Liver (tissue), 9 donors: ENCODE data around the gene EEFSEC. TPM values are rescaled to one million over a fixed set of nuclear protein-coding genes. Genes with fewer than 3 reads are reported as not detected.

Source experiments
- DNase-seq: peaks from one replicate; pipeline ENCODE4 v3.0.0-alpha.2; 2017; ENCODE audit warnings: low spot score
- H3K27ac ChIP-seq, 2 donors: one replicate each; pipeline ENCODE4 v1.7.0; 2013; ENCODE audit warnings: inconsistent platforms in 2 of 2, low read length in 2 of 2, control low read depth in 1 of 2, low read depth in 1 of 2, mild to moderate bottlenecking in 1 of 2
- H3K27me3 ChIP-seq, 4 donors: one replicate each; pipeline versions ENCODE4 v1.6.1 to v1.7.0; 2013; ENCODE audit warnings: low read length in 3 of 4, inconsistent platforms in 1 of 4, mild to moderate bottlenecking in 1 of 4, moderate library complexity in 1 of 4; ENCODE audit not compliant: control insufficient read depth in 4 of 4, insufficient read depth in 4 of 4
- H3K36me3 ChIP-seq, 4 donors: one replicate each; pipeline versions ENCODE4 v1.6.1 to v1.7.0; 2013; ENCODE audit warnings: low read length in 3 of 4, mild to moderate bottlenecking in 3 of 4, low read depth in 1 of 4, moderate library complexity in 1 of 4; ENCODE audit not compliant: control insufficient read depth in 4 of 4, insufficient read depth in 3 of 4
- H3K4me1 ChIP-seq, 4 donors: one replicate each; pipeline versions ENCODE4 v1.6.1 to v1.7.0; 2013; ENCODE audit warnings: low read length in 3 of 4, mild to moderate bottlenecking in 3 of 4, moderate library complexity in 1 of 4; ENCODE audit not compliant: control insufficient read depth in 4 of 4, insufficient read depth in 4 of 4
- H3K4me3 ChIP-seq, 3 donors: one replicate each; pipeline versions ENCODE4 v1.6.1 to v1.7.0; 2013; ENCODE audit warnings: low read length in 3 of 3, control low read depth in 1 of 3, low read depth in 1 of 3, mild to moderate bottlenecking in 1 of 3
- H3K9ac ChIP-seq, 2 donors: one replicate each; pipeline ENCODE4 v1.7.0; 2013; ENCODE audit warnings: low read length in 2 of 2, mild to moderate bottlenecking in 2 of 2, moderate library complexity in 2 of 2, control low read depth in 1 of 2, low read depth in 1 of 2
- H3K9me3 ChIP-seq, 4 donors: one replicate each; pipeline versions ENCODE4 v1.6.1 to v1.7.0; 2013; ENCODE audit warnings: low read length in 3 of 4; ENCODE audit not compliant: control insufficient read depth in 4 of 4
- EGR1 ChIP-seq, 2 donors: IDR thresholded peaks; 2 replicates each; pipeline ENCODE4 v1.6.1; 2016 to 2018; ENCODE audit warnings: antibody characterized with exemption in 2 of 2, low read depth in 2 of 2
- FOXA1 ChIP-seq: IDR thresholded peaks from 2 replicates; pipeline ENCODE4 v1.6.1; 2016; ENCODE audit warnings: antibody characterized with exemption
- GABPA ChIP-seq, 2 donors: IDR thresholded peaks in 1 of 2; conservative IDR thresholded peaks in 1 of 2; 2 replicates each; pipeline ENCODE4 v1.6.1; 2016; ENCODE audit warnings: antibody characterized with exemption in 2 of 2, mild to moderate bottlenecking in 1 of 2, moderate library complexity in 1 of 2
- HNF4A ChIP-seq, 2 donors: conservative IDR thresholded peaks; 2 replicates each; pipeline ENCODE4 v1.6.1; 2016; ENCODE audit warnings: antibody characterized with exemption in 2 of 2, mild to moderate bottlenecking in 2 of 2
- HNF4G ChIP-seq: IDR thresholded peaks from 2 replicates; pipeline ENCODE4 v1.6.1; 2016; ENCODE audit warnings: antibody characterized with exemption
- RAD21 ChIP-seq, 2 donors: IDR thresholded peaks; 2 replicates each; pipeline ENCODE4 v1.6.1; 2016; ENCODE audit warnings: antibody characterized with exemption in 2 of 2, mild to moderate bottlenecking in 2 of 2
- RXRA ChIP-seq, 2 donors: IDR thresholded peaks; 2 replicates each; pipeline ENCODE4 v1.6.1; 2017 to 2018; ENCODE audit warnings: antibody characterized with exemption in 2 of 2, mild to moderate bottlenecking in 1 of 2
- SP1 ChIP-seq: IDR thresholded peaks from 2 replicates; pipeline ENCODE4 v1.6.1; 2018; ENCODE audit warnings: antibody characterized with exemption, mild to moderate bottlenecking
- TAF1 ChIP-seq: conservative IDR thresholded peaks from 2 replicates; pipeline ENCODE4 v1.6.1; 2016; ENCODE audit warnings: antibody characterized with exemption, mild to moderate bottlenecking
- YY1 ChIP-seq: IDR thresholded peaks from 2 replicates; pipeline ENCODE4 v1.6.1; 2016; ENCODE audit warnings: antibody characterized with exemption, mild to moderate bottlenecking
- WGBS: extraction: QIAGEN DNeasy Blood & Tissue Kit; methylation state at CpG from one replicate; pipeline ENCODE4 v1.1.7; 2013; 5-methylcytosine and 5-hydroxymethylcytosine counted together
- polyA plus RNA-seq, 2 donors: library from polyadenylated mRNA; stranded (reverse) in 1 of 2; unstranded in 1 of 2; fragments of 200-250 nt in 1 of 2; fragments of >200 nt in 1 of 2; fragmentation: Nextera tagmentation in 1 of 2; extraction: Ambion mirVana in 1 of 2; gene quantifications; one replicate each; pipeline versions ENCODE4 v1.2.1 to v1.2.3, GENCODE V29; 2013 to 2015
- total RNA-seq, 2 donors: library from RNA; depleted of rRNA; stranded (reverse); fragments of >200 nt; gene quantifications; one replicate each; pipeline ENCODE4 v1.2.3, GENCODE V29; 2014
- TF ChIP-seq, protein P1 (sequence below): IDR thresholded peaks from 2 replicates; pipeline ENCODE4 v1.6.1; 2016; ENCODE audit warnings: antibody characterized with exemption
- TF ChIP-seq, protein P2 (sequence below): IDR thresholded peaks from 2 replicates; pipeline ENCODE4 v1.6.1; 2016; ENCODE audit warnings: antibody characterized with exemption
- TF ChIP-seq, protein P3 (sequence below): fragments of 150-350 bp; IDR thresholded peaks from 2 replicates; pipeline ENCODE4 v1.5.1; 2017; ENCODE audit warnings: improper control_type of control experiment, low read depth, low read length; ENCODE audit not compliant: missing input control
- TF ChIP-seq, protein P4 (sequence below): IDR thresholded peaks from 2 replicates; pipeline ENCODE4 v1.6.1; 2016; ENCODE audit warnings: antibody characterized with exemption, mild to moderate bottlenecking
- donor health status: healthy.
- donor health status: healthy.
- donor health status: healthy.
- donor health status: healthy.
- donor health status: healthy.

The EEFSEC gene
- total and polyA plus RNA-seq, 4 donors, result 8.4 to 13.1 (median 10.7) TPM

DNA sequence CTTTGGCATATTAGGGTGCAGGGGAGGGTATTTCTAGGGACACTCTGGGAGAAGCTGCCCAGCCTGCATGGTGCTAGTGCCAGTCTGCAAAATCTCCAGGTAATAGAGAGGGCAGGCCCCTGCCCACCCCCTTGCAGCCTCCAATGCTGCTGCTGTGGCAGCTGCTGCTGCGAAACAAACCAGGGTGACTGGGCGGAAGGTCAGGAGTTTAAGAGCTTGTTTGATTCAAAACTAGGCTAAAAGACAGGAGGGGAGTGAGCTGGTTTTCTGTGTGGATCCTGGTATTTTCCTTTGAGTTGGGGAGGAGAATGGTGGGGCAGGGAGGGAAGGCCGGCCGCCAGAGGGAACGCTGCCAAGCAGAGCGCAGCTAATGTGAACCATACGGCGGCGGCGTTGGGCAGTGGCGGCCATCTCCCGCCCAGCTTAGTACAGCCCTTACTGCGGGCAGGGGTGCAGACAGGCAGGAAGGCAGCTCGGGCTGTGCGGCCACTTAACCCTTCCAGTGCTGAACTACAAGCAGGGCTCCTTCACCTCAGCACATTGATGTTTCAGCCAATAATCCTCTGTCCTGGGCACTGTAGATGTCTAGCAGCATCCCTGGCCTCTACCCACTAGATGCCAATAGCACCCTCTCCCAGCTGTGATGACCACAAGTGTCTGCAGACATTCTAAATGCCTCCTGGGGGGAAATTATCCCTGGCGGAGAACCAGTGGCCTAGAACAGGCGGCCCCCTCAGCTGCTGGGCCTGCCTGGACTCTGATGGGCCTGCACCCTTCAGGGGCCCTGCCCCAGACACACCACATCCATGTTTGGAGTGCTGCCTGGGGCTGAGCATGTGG, 125.7 kb downstream of the EEFSEC start:
- Histone ChIP-seq H3K36me3 (peaks cover 0 to 3% (median 0%) of the 10 kb centered on the region in 4 donors), H3K9ac (no peak overlapping the region)
- DNase-seq, result peak; percentile 33

DNA sequence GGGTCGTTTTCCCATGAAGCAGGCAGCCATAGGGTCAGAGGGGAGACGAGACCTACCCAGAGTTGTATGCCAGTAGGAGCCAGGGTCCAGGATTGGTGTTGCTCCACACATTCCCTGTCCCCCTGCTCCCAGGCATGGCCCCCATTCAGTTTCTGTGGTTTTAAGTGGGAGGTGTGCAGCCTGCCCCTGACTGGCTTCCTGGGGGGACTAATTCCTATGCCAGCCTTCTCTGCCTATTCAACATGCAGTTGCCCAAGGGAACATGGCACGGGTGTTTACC, 126.3 kb downstream of the EEFSEC start:
- WGBS, result 81% methylated on average over 3 of the region's 3 CpGs
- DNase-seq, result peak; percentile 29
- H3K27me3 ChIP-seq, result no peaks in the 10 kb centered on the region
- peaks cover 3 to 14% (median 10%) of the 10 kb centered on the region in 4 donors for H3K4me1 ChIP-seq
- H3K9me3 ChIP-seq, result no peaks in the 10 kb centered on the region
- H3K27ac ChIP-seq, result no peak overlapping the region
- no peak overlapping the region for H3K9ac ChIP-seq
- H3K4me3 ChIP-seq, result no peak overlapping the region
- H3K36me3 ChIP-seq, result peaks cover 0 to 3% (median 0%) of the 10 kb centered on the region in 4 donors
- TF ChIP-seq SP1 (no peak), EGR1 (IDR thresholded peaks at IDR 0.05; ENCODE audit: low read depth in 2 of 2) (no peak), TAF1 (no peak), FOXA1 (no peak), HNF4A (conservative IDR thresholded peaks at IDR 0.05) (no peak), HNF4G (no peak), GABPA (IDR thresholded peaks at IDR 0.05 in 1 of 2, conservative IDR thresholded peaks at IDR 0.05 in 1 of 2) (no peak), RAD21 (IDR thresholded peaks at IDR 0.05) (no peak), RXRA (IDR thresholded peaks at IDR 0.05) (no peak)
- TF ChIP-seq, protein P1, sequence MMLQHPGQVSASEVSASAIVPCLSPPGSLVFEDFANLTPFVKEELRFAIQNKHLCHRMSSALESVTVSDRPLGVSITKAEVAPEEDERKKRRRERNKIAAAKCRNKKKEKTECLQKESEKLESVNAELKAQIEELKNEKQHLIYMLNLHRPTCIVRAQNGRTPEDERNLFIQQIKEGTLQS, result no peak
- TF ChIP-seq, protein P2, sequence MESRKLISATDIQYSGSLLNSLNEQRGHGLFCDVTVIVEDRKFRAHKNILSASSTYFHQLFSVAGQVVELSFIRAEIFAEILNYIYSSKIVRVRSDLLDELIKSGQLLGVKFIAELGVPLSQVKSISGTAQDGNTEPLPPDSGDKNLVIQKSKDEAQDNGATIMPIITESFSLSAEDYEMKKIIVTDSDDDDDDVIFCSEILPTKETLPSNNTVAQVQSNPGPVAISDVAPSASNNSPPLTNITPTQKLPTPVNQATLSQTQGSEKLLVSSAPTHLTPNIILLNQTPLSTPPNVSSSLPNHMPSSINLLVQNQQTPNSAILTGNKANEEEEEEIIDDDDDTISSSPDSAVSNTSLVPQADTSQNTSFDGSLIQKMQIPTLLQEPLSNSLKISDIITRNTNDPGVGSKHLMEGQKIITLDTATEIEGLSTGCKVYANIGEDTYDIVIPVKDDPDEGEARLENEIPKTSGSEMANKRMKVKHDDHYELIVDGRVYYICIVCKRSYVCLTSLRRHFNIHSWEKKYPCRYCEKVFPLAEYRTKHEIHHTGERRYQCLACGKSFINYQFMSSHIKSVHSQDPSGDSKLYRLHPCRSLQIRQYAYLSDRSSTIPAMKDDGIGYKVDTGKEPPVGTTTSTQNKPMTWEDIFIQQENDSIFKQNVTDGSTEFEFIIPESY, result no peak

More for the DNA sequence above, 125.7 kb downstream of the EEFSEC start:
- no peak for TF ChIP-seq FOXA1
- TF ChIP-seq EGR1 (IDR thresholded peaks at IDR 0.05; ENCODE audit: low read depth in 2 of 2), result no peak
- TF ChIP-seq YY1, result no peak
- TF ChIP-seq, protein P2, result no peak
- TF ChIP-seq TAF1, result no peak
- TF ChIP-seq, protein P1, result no peak
- TF ChIP-seq, protein P3, sequence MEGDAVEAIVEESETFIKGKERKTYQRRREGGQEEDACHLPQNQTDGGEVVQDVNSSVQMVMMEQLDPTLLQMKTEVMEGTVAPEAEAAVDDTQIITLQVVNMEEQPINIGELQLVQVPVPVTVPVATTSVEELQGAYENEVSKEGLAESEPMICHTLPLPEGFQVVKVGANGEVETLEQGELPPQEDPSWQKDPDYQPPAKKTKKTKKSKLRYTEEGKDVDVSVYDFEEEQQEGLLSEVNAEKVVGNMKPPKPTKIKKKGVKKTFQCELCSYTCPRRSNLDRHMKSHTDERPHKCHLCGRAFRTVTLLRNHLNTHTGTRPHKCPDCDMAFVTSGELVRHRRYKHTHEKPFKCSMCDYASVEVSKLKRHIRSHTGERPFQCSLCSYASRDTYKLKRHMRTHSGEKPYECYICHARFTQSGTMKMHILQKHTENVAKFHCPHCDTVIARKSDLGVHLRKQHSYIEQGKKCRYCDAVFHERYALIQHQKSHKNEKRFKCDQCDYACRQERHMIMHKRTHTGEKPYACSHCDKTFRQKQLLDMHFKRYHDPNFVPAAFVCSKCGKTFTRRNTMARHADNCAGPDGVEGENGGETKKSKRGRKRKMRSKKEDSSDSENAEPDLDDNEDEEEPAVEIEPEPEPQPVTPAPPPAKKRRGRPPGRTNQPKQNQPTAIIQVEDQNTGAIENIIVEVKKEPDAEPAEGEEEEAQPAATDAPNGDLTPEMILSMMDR, result no peak
- no peak for TF ChIP-seq GABPA (IDR thresholded peaks at IDR 0.05 in 1 of 2, conservative IDR thresholded peaks at IDR 0.05 in 1 of 2)
- TF ChIP-seq, protein P4, sequence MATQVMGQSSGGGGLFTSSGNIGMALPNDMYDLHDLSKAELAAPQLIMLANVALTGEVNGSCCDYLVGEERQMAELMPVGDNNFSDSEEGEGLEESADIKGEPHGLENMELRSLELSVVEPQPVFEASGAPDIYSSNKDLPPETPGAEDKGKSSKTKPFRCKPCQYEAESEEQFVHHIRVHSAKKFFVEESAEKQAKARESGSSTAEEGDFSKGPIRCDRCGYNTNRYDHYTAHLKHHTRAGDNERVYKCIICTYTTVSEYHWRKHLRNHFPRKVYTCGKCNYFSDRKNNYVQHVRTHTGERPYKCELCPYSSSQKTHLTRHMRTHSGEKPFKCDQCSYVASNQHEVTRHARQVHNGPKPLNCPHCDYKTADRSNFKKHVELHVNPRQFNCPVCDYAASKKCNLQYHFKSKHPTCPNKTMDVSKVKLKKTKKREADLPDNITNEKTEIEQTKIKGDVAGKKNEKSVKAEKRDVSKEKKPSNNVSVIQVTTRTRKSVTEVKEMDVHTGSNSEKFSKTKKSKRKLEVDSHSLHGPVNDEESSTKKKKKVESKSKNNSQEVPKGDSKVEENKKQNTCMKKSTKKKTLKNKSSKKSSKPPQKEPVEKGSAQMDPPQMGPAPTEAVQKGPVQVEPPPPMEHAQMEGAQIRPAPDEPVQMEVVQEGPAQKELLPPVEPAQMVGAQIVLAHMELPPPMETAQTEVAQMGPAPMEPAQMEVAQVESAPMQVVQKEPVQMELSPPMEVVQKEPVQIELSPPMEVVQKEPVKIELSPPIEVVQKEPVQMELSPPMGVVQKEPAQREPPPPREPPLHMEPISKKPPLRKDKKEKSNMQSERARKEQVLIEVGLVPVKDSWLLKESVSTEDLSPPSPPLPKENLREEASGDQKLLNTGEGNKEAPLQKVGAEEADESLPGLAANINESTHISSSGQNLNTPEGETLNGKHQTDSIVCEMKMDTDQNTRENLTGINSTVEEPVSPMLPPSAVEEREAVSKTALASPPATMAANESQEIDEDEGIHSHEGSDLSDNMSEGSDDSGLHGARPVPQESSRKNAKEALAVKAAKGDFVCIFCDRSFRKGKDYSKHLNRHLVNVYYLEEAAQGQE, result no peak
- TF ChIP-seq RXRA (IDR thresholded peaks at IDR 0.05), result no peak
- H3K4me3 ChIP-seq, result no peak overlapping the region
- 77% methylated on average over 17 of the region's 17 CpGs for WGBS
- no peaks in the 10 kb centered on the region for H3K9me3 ChIP-seq
- H3K27ac ChIP-seq, result no peak overlapping the region
- H3K27me3 ChIP-seq, result no peaks in the 10 kb centered on the region
- H3K4me1 ChIP-seq, result peaks cover 3 to 14% (median 10%) of the 10 kb centered on the region in 4 donors
